ENCODE measurements around the gene PRSS53.

PRSS53 gene

GRCh38 chr16:31133046-31133501, 44.3 kb upstream of the PRSS53 start:
- TF ChIP-seq CTCF (IDR thresholded peaks at IDR 0.05; ENCODE audit: low read length, missing control alignments), result no peak
- H3K4me3 ChIP-seq (replicated peaks; ENCODE audit: low read depth, low read length), result no peak overlapping the region
- DNase-seq (ENCODE audit: low read depth), result no peak

GRCh38 chr16:31132303-31132979, 43.7 kb upstream of the PRSS53 start:
- no peak overlapping the region for H3K4me3 ChIP-seq (replicated peaks; ENCODE audit: low read depth, low read length)
- no peak for DNase-seq (ENCODE audit: low read depth)
- TF ChIP-seq CTCF (IDR thresholded peaks at IDR 0.05; ENCODE audit: low read length, missing control alignments), result no peak

GRCh38 chr16:31131841-31132271, 43.1 kb upstream of the PRSS53 start:
- no peak for TF ChIP-seq CTCF (IDR thresholded peaks at IDR 0.05; ENCODE audit: low read length, missing control alignments)
- no peak for DNase-seq (ENCODE audit: low read depth)
- H3K4me3 ChIP-seq (replicated peaks; ENCODE audit: low read depth, low read length), result no peak overlapping the region

- no peak overlapping the region for H3K4me3 ChIP-seq (replicated peaks; ENCODE audit: low read depth, low read length)
- no peak for TF ChIP-seq CTCF (IDR thresholded peaks at IDR 0.05; ENCODE audit: low read length, missing control alignments)
- no peak for DNase-seq (ENCODE audit: low read depth)
Measured at GRCh38 chr16:31131416-31131815, 42.7 kb upstream of the PRSS53 start.

GRCh38 chr16:31130899-31131298, 42.2 kb upstream of the PRSS53 start:
- no peak overlapping the region for H3K4me3 ChIP-seq (replicated peaks; ENCODE audit: low read depth, low read length)
- no peak for TF ChIP-seq CTCF (IDR thresholded peaks at IDR 0.05; ENCODE audit: low read length, missing control alignments)
- DNase-seq (ENCODE audit: low read depth), result no peak

- DNase-seq (ENCODE audit: low read depth), result no peak
- no peak for TF ChIP-seq CTCF (IDR thresholded peaks at IDR 0.05; ENCODE audit: low read length, missing control alignments)
- H3K4me3 ChIP-seq (replicated peaks; ENCODE audit: low read depth, low read length), result no peak overlapping the region
Measured at GRCh38 chr16:31130336-31130891, 41.7 kb upstream of the PRSS53 start.

Data from fibroblast of pulmonary artery (primary cell).